LNCaP clone FGC (cell line): Measurements from ENCODE around the gene ADAMTSL3.

Source experiments
- DNase-seq: peaks from one replicate; pipeline ENCODE4 v3.0.0-alpha.2; 2011; ENCODE audit warnings: low read depth
- H3K4me3 ChIP-seq: 2 replicates; pipeline ENCODE4 v1.5.1; 2011; ENCODE audit warnings: mild to moderate bottlenecking, low read depth, low read length, control low read depth
- TF ChIP-seq, protein P1 (sequence below): IDR thresholded peaks from 2 replicates; pipeline ENCODE4 v1.5.1; 2012; ENCODE audit warnings: mild to moderate bottlenecking; ENCODE audit not compliant: control insufficient read depth, insufficient read depth; ENCODE audit errors: extremely low read depth

The ADAMTSL3 gene

DNA sequence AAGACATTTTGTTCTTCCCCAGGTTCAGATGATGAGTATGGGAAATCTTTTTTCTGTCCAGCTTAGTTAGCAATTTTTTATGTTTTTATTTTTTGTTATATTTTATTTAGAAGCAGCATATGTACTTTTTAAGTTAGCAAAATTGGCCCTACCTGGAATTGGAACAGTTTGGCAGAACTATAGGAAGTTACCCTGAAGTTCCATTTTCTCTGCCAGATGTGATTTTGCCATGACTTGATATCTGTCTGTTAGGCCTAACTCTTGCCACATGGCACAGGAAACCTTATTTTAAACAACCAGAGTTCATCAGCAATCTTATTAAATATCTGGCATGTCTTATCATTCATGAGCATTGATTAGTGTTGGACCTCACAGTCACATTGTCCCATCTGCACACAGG lies 67.1 kb downstream of the ADAMTSL3 start:
- DNase-seq, result no peak
- TF ChIP-seq, protein P1, sequence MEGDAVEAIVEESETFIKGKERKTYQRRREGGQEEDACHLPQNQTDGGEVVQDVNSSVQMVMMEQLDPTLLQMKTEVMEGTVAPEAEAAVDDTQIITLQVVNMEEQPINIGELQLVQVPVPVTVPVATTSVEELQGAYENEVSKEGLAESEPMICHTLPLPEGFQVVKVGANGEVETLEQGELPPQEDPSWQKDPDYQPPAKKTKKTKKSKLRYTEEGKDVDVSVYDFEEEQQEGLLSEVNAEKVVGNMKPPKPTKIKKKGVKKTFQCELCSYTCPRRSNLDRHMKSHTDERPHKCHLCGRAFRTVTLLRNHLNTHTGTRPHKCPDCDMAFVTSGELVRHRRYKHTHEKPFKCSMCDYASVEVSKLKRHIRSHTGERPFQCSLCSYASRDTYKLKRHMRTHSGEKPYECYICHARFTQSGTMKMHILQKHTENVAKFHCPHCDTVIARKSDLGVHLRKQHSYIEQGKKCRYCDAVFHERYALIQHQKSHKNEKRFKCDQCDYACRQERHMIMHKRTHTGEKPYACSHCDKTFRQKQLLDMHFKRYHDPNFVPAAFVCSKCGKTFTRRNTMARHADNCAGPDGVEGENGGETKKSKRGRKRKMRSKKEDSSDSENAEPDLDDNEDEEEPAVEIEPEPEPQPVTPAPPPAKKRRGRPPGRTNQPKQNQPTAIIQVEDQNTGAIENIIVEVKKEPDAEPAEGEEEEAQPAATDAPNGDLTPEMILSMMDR, result no peak
- H3K4me3 ChIP-seq, result no peak overlapping the region

DNA sequence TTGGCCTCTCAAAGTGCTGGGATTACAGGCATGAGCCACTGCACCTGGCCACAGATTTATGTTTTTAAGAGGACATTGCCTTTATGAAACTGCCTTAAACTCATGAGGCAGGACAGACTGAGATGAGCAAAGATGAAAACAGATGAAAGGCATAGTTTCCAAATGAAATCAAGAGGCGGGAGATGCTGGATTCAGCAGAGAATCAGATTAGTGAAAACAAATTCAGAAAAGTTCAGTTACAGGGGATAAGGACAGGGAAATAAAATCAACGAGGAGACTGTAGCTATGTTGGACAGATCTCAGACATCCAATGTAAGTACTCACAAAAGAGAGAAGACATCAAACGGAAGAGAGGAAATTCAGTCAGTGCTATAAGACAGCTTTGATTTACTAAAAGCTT lies 68.1 kb downstream of the ADAMTSL3 start:
- TF ChIP-seq, protein P1, result no peak
- DNase-seq, result no peak
- no peak overlapping the region for H3K4me3 ChIP-seq

DNA sequence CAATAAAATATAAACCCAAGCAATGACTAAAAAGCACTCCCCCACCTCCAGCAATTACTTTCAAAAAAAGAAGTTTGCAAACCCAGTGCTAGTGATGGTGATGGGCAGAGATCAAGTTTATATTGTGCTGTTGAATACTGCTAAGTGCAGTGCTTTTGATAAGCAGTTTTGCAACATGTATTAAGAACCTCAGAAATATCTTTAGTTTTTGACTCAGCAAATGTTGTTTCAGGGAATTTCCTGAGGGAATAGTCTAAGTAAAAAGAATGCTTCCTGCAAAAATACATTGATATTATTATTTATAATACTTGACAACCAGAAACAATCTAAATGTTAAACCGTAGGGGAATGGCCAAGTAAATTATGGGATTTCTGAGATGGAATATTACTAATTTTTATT lies 69.3 kb downstream of the ADAMTSL3 start:
- no peak overlapping the region for H3K4me3 ChIP-seq
- no peak for DNase-seq
- TF ChIP-seq, protein P1, result no peak

DNA sequence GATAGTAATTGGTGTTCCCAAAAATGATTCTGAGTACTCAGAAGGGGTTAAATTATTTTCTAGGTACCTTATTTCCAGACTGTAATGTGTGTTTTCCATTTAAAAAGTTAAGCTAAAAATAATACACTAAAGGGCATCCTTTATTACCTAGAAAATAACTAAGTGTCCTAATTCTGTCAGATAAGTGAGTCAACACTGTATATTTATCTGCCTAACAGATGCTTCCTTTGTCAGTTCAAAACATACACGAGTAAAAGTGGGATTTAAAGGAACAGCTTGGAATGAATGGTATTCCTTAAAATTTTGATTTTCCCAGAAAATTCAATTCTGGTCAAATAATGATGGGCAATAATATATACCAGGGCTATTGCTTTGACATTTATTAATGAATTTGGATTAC lies 78.3 kb downstream of the ADAMTSL3 start:
- H3K4me3 ChIP-seq, result no peak overlapping the region
- DNase-seq, result no peak
- TF ChIP-seq, protein P1, result no peak

DNA sequence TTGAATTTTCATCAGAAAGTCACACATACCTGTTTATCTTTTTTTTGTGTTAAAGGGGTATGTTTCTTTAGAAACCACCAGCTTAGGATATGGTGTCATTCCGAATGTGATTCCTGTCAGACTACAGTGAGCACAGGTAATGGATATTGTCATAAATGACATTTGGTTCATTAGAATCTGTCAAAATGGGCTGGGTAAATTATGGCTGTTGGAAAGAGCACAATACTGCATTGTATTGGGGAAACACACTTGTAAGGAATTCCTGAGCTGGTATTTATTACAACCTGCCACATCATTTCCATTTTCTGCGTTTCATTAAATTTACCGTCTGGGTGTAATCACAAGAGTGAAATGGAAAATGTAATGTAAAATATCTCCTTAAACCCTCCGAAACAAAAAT lies 78.8 kb downstream of the ADAMTSL3 start:
- DNase-seq, result no peak
- TF ChIP-seq, protein P1, result no peak
- no peak overlapping the region for H3K4me3 ChIP-seq

DNA sequence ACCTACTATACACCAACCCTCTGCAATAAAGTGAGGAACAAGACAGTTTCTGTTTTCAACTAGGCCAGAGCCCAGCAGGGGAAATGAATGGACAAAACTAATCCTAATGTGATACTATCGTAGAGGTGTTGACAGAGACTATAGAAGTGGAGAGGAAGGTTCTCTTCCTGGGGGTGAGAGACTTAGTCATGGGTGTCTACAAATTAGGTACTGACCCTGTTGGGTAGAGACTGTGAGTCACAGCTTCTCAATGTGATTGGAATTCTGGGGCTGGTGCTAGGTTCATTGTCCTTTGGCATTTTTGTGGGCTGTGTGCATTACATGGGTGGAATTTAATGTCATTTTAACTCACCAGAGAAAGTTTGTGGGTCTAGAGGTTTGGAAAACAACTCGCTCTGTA lies 79.3 kb downstream of the ADAMTSL3 start:
- no peak overlapping the region for H3K4me3 ChIP-seq
- no peak for DNase-seq
- TF ChIP-seq, protein P1, result no peak

DNA sequence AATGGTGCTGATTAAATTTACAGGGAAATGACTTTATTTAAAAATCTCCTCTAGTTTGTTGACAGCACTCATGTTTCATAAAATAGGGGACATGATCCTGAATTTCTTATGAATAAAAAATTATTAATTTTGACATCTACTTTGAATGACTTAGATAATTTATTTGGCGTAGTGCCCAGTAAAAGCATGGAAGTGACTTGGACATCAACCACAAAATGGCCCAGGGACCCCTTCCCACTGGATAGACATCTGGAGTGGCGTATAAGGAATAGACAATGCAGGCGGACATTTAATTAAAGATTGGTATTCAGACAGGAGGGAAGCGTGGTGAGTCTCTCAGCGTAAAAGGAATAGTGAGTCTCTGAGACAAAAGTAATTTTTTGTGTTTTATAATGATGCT lies 79.8 kb downstream of the ADAMTSL3 start:
- no peak overlapping the region for H3K4me3 ChIP-seq
- TF ChIP-seq, protein P1, result no peak
- DNase-seq, result no peak
